ENCODE data around the gene TEX26. TPM values are rescaled to one million over a fixed set of nuclear protein-coding genes. Genes with fewer than 3 reads are reported as not detected.

The TEX26 gene
- polyA plus RNA-seq, 1 of the 3 experiments (the other 2 are of a cell fraction) = not detected

GRCh38 chr13:30978981-30979956 lies 46.8 kb downstream of the TEX26 start:
- no peaks in the 10 kb centered on the region for H4K20me1 ChIP-seq (ENCODE audit: insufficient read depth)
- H3K27me3 ChIP-seq (ENCODE audit: insufficient read depth) = no peaks in the 10 kb centered on the region
- H3K9me3 ChIP-seq = no peaks in the 10 kb centered on the region
- H3K9ac ChIP-seq = no peak overlapping the region
- TF ChIP-seq CHD2 (IDR thresholded peaks at IDR 0.05; ENCODE audit: low read length, partially characterized antibody) (no peak), SIN3A (IDR thresholded peaks at IDR 0.05; ENCODE audit: borderline replicate concordance, low read depth, low read length) (no peak), SMC3 (IDR thresholded peaks at IDR 0.05; ENCODE audit: low read depth, low read length) (peak; percentile 40), TEAD4 (IDR thresholded peaks at IDR 0.05; ENCODE audit: borderline replicate concordance, insufficient read depth) (no peak), REST (IDR thresholded peaks at IDR 0.05; ENCODE audit: low read depth, low read length) (no peak), RXRA (IDR thresholded peaks at IDR 0.05; ENCODE audit: borderline replicate concordance, low read depth) (no peak), NRF1 (IDR thresholded peaks at IDR 0.05; ENCODE audit: low read depth, low read length) (no peak), RAD21 (IDR thresholded peaks at IDR 0.05; ENCODE audit: low read length) (peak; percentile 67), FOSL2 (IDR thresholded peaks at IDR 0.05; ENCODE audit: borderline replicate concordance, low read depth) (no peak), GABPA (IDR thresholded peaks at IDR 0.05; ENCODE audit: low read depth) (no peak), EP300 (IDR thresholded peaks at IDR 0.05; ENCODE audit: borderline replicate concordance in 1 of 2, low read depth in 1 of 2, low read length in 1 of 2) (no peak), TAF1 (IDR thresholded peaks at IDR 0.05; ENCODE audit: borderline replicate concordance, low read depth, low read length) (no peak), PBX3 (IDR thresholded peaks at IDR 0.05) (no peak), POLR2AphosphoS5 (IDR thresholded peaks at IDR 0.05; ENCODE audit: low read depth, low read length) (no peak), MEF2A (IDR thresholded peaks at IDR 0.05; ENCODE audit: borderline replicate concordance, low read depth) (no peak)
- TF ChIP-seq, protein P1, sequence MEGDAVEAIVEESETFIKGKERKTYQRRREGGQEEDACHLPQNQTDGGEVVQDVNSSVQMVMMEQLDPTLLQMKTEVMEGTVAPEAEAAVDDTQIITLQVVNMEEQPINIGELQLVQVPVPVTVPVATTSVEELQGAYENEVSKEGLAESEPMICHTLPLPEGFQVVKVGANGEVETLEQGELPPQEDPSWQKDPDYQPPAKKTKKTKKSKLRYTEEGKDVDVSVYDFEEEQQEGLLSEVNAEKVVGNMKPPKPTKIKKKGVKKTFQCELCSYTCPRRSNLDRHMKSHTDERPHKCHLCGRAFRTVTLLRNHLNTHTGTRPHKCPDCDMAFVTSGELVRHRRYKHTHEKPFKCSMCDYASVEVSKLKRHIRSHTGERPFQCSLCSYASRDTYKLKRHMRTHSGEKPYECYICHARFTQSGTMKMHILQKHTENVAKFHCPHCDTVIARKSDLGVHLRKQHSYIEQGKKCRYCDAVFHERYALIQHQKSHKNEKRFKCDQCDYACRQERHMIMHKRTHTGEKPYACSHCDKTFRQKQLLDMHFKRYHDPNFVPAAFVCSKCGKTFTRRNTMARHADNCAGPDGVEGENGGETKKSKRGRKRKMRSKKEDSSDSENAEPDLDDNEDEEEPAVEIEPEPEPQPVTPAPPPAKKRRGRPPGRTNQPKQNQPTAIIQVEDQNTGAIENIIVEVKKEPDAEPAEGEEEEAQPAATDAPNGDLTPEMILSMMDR (IDR thresholded peaks at IDR 0.05) = peak; percentile 58
- no peaks in the 10 kb centered on the region for H3K9me2 ChIP-seq
- no peak overlapping the region for H3K4me2 ChIP-seq
- H3K4me3 ChIP-seq (ENCODE audit: low read depth in 2 of 2, low read length in 1 of 2) = no peak overlapping the region; a peak in 1 of 4 replicates
- no peak overlapping the region for H2AFZ ChIP-seq (ENCODE audit: low read depth)
- H3K36me3 ChIP-seq (replicated peaks in 1 of 2; ENCODE audit: control insufficient read depth in 1 of 2, insufficient read depth in 2 of 2, low read length in 1 of 2) = no peaks in the 10 kb centered on the region
- ChIA-PET CTCF (interaction anchor here (0.6 to 2.9 kb wide), 26 partner anchors 9 to 165 kb away, joined by 3 to 22 read pairs (median 5); no protein-coding TSS in a partner anchor), POLR2A (no interaction called here)
- H3K4me1 ChIP-seq (ENCODE audit: control insufficient read depth in 1 of 2, insufficient read depth in 2 of 2, low read depth in 1 of 2, low read length in 1 of 2) = peaks cover 2 to 7% of the 10 kb centered on the region in 2 experiments; a peak in 2 of 4 replicates
- no peaks in the 10 kb centered on the region for H3K79me2 ChIP-seq (ENCODE audit: insufficient read depth)
- H3K27ac ChIP-seq (ENCODE audit: low read depth in 2 of 2, low read length in 1 of 2) = no peak overlapping the region
- DNase-seq = peak; percentile 29
- 83% methylated on average over 8 of the region's 15 CpGs for WGBS (ENCODE audit: low lambda C conversion rate)
- H3F3A ChIP-seq (replicated peaks; ENCODE audit: insufficient read depth) = peaks cover 7% of the 10 kb centered on the region

Data from SK-N-SH (cell line).